Spleen (tissue), 11 donors: Measurements from ENCODE around the gene IGSF6. TPM values are rescaled to one million over a fixed set of nuclear protein-coding genes. Genes with fewer than 3 reads are reported as not detected.
"Not testable (repeated sequence)": the region's sequence is repeated elsewhere in the genome, so short reads cannot be mapped to it uniquely, and the experiment has no call there.

Experiments
- DNase-seq: peaks from one replicate; pipeline ENCODE4 v3.0.0-alpha.2; 2020
- H3K27ac ChIP-seq, 8 donors: fragments of 200-600 bp; sonication (generic) in 7 of 8; 1 replicate in 4 of 8; 2 replicates in 4 of 8; pipeline versions ENCODE4 v1.5.0 to v1.8.0; 2016 to 2021; ENCODE audit warnings: inconsistent platforms in 4 of 8, mild to moderate bottlenecking in 4 of 8, moderate library complexity in 1 of 8
- H3K27me3 ChIP-seq, 7 donors: fragments of 200-600 bp; sonication (generic) in 6 of 7; replicated peaks in 1 of 7; 1 replicate in 4 of 7; 2 replicates in 3 of 7; pipeline versions ENCODE4 v1.5.0 to v1.8.0; 2016 to 2021; ENCODE audit warnings: inconsistent platforms in 3 of 7, mild to moderate bottlenecking in 1 of 7
- H3K36me3 ChIP-seq, 6 donors: fragments of 200-600 bp; sonication (generic) in 5 of 6; 1 replicate in 4 of 6; 2 replicates in 2 of 6; pipeline versions ENCODE4 v1.5.0 to v1.8.0; 2016 to 2021; ENCODE audit warnings: inconsistent platforms in 2 of 6
- H3K4me1 ChIP-seq, 6 donors: fragments of 200-600 bp; sonication (generic) in 5 of 6; 1 replicate in 3 of 6; 2 replicates in 3 of 6; pipeline versions ENCODE4 v1.5.0 to v1.8.0; 2016 to 2021; ENCODE audit warnings: inconsistent platforms in 3 of 6
- H3K4me3 ChIP-seq, 8 donors: fragments of 200-600 bp; sonication (generic) in 7 of 8; 1 replicate in 4 of 8; 2 replicates in 4 of 8; pipeline versions ENCODE4 v1.5.0 to v1.8.0; 2016 to 2021; ENCODE audit warnings: inconsistent platforms in 4 of 8, mild to moderate bottlenecking in 4 of 8, moderate library complexity in 2 of 8
- H3K9me3 ChIP-seq, 8 donors: fragments of 200-600 bp; sonication (generic) in 7 of 8; 1 replicate in 4 of 8; 2 replicates in 4 of 8; pipeline versions ENCODE4 v1.5.0 to v1.8.0; 2016 to 2021; ENCODE audit warnings: inconsistent platforms in 4 of 8
- CTCF ChIP-seq, 11 experiments: fragments of 200-600 bp in 7 of 11; fragments of 450-650 bp in 4 of 11; sonication (generic) in 4 of 11; IDR thresholded peaks in 8 of 11; conservative IDR thresholded peaks in 3 of 11; 1 replicate in 7 of 11; 2 replicates in 4 of 11; pipeline versions ENCODE4 v1.4.0 to v1.8.0; 2016 to 2021; ENCODE audit warnings: antibody characterized with exemption in 11 of 11, inconsistent platforms in 4 of 11, mild to moderate bottlenecking in 1 of 11
- POLR2A ChIP-seq, 3 donors: fragments of 450-650 bp; IDR thresholded peaks; one replicate each; pipeline ENCODE4 v1.5.1; 2017; ENCODE audit warnings: antibody characterized with exemption in 3 of 3, mild to moderate bottlenecking in 1 of 3
- POLR2AphosphoS5 ChIP-seq, 3 donors: sonication (generic); formaldehyde crosslinking; IDR thresholded peaks; one replicate each; pipeline ENCODE4 v1.5.1; 2017; ENCODE audit warnings: antibody characterized with exemption in 3 of 3
- WGBS, 5 donors: extraction: QIAGEN DNeasy Blood & Tissue Kit in 3 of 5; methylation state at CpG; one replicate each; pipeline versions ENCODE4 v1.1.5 to v1.1.7; 2013 to 2018; 5-methylcytosine and 5-hydroxymethylcytosine counted together
- intact Hi-C: fragments of 100-400 bp; cut with DNase I; formaldehyde crosslinking; loops from one replicate; pipeline ENCODE4 v1.15.0; 2023; ENCODE audit warnings: low total_unique reads
- polyA plus RNA-seq, 3 donors: library from polyadenylated mRNA; stranded (reverse); fragments of 200-250 nt; gene quantifications; one replicate each; pipeline ENCODE4 v1.2.1, GENCODE V29; 2013
- total RNA-seq, 7 donors: library from RNA; depleted of rRNA in 3 of 7; stranded (reverse); fragments of >200 nt in 3 of 7; fragmentation: NEBNext Ultra II Directional in 4 of 7; extraction: Animal tissue kit (Norgen Biotek cat#: 25700) in 4 of 7; gene quantifications; one replicate each; pipeline versions ENCODE4 v1.1.0 to v1.2.1, GENCODE V29; 2016 to 2021
- donor health status: healthy with polysubstance abuse.
- donor health status: DM: no; HTN: no; CAD: no; lungs with moderate emphysema.
- donor health status: DM: no; HTN: no; CAD: no.
- donor health status: Bipolar disorder and iron deficiency.
- donor health status: healthy.
- donor health status: DM: no; HTN: no; CAD: no.
- donor health status: DM: yes; HTN: yes; CAD: no.

Gene IGSF6
- total and polyA plus RNA-seq, 10 donors: 15.5 to 134 (median 60.7) TPM

GRCh38 chr16:21683184-21683583 is 30.8 kb upstream of the IGSF6 start:
- Histone ChIP-seq H3K4me1 (no peaks in the 10 kb centered on the region), H3K36me3 (no peaks in the 10 kb centered on the region), H3K27me3 (peaks cover 0 to 22% (median 0%) of the 10 kb centered on the region in 7 donors), H3K4me3 (no peak overlapping the region), H3K9me3 (peaks cover 0 to 3% (median 0%) of the 10 kb centered on the region in 8 donors), H3K27ac (no peak overlapping the region)
- 81 to 87% (median 85%) methylated on average over 3 of the region's 3 CpGs for WGBS, 5 donors
- DNase-seq: no peak
- TF ChIP-seq CTCF (IDR thresholded peaks at IDR 0.05 in 8 of 11, conservative IDR thresholded peaks at IDR 0.05 in 3 of 11): no peak
- no peak for TF ChIP-seq POLR2AphosphoS5 (IDR thresholded peaks at IDR 0.05)
- no peak for TF ChIP-seq POLR2A (IDR thresholded peaks at IDR 0.05)
- intact Hi-C loops: no loop called here

- H3K36me3 ChIP-seq, H3K9me3 ChIP-seq, H3K4me3 ChIP-seq, DNase-seq, H3K27ac ChIP-seq, H3K4me1 ChIP-seq, intact Hi-C loops: not testable (repeated sequence)
- 86 to 91% (median 86%) methylated on average over 5 of the region's 5 CpGs for WGBS, 5 donors
- H3K27me3 ChIP-seq: peaks cover 0 to 29% (median 0%) of the 10 kb centered on the region in 7 donors
These were observed 28.3 kb upstream of the IGSF6 start for GRCh38 chr16:21680714-21681113.

- intact Hi-C loops, H3K4me1 ChIP-seq, H3K36me3 ChIP-seq, H3K27ac ChIP-seq, H3K4me3 ChIP-seq, DNase-seq: not testable (repeated sequence)
- Histone ChIP-seq H3K27me3 (peaks cover 0 to 14% (median 0%) of the 10 kb centered on the region in 7 donors), H3K9me3 (peaks cover 0 to 15% (median 7%) of the 10 kb centered on the region in 8 donors)
- WGBS, 5 donors: 86 to 93% (median 90%) methylated on average over 4 of the region's 4 CpGs
These were observed 22.0 kb upstream of the IGSF6 start for GRCh38 chr16:21674456-21674855.

GRCh38 chr16:21673469-21673868 is 21.1 kb upstream of the IGSF6 start:
- H3K27ac ChIP-seq: no peak overlapping the region
- H3K27me3 ChIP-seq: peaks cover 0 to 8% (median 0%) of the 10 kb centered on the region in 7 donors
- 65 to 95% (median 90%) methylated on average over 3 of the region's 3 CpGs for WGBS, 5 donors
- intact Hi-C loops: no loop called here
- no peak for DNase-seq
- H3K9me3 ChIP-seq: peaks cover 0 to 15% (median 7%) of the 10 kb centered on the region in 8 donors
- H3K4me3 ChIP-seq: no peak overlapping the region
- H3K36me3 ChIP-seq: no peaks in the 10 kb centered on the region
- H3K4me1 ChIP-seq: no peaks in the 10 kb centered on the region
- TF ChIP-seq POLR2AphosphoS5 (IDR thresholded peaks at IDR 0.05) (no peak), POLR2A (IDR thresholded peaks at IDR 0.05) (no peak), CTCF (IDR thresholded peaks at IDR 0.05 in 8 of 11, conservative IDR thresholded peaks at IDR 0.05 in 3 of 11) (no peak)

GRCh38 chr16:21667575-21667974 is 15.2 kb upstream of the IGSF6 start:
- H3K27me3 ChIP-seq: peaks cover 0 to 34% (median 6%) of the 10 kb centered on the region in 7 donors
- no peaks in the 10 kb centered on the region for H3K9me3 ChIP-seq
- 79 to 87% (median 85%) methylated on average over 3 of the region's 3 CpGs for WGBS, 5 donors
- H3K36me3 ChIP-seq: no peaks in the 10 kb centered on the region
- DNase-seq: no peak
- no peak overlapping the region for H3K27ac ChIP-seq
- TF ChIP-seq POLR2A (IDR thresholded peaks at IDR 0.05) (no peak), CTCF (IDR thresholded peaks at IDR 0.05 in 8 of 11, conservative IDR thresholded peaks at IDR 0.05 in 3 of 11) (no peak), POLR2AphosphoS5 (IDR thresholded peaks at IDR 0.05) (no peak)
- no peak overlapping the region for H3K4me3 ChIP-seq
- peaks cover 2 to 19% (median 11%) of the 10 kb centered on the region in 6 donors for H3K4me1 ChIP-seq
- intact Hi-C loops: no loop called here
